AG10803 (cell line): ENCODE measurements around the gene MRPS27.

ENCODE experiments used
- DNase-seq: peaks from one replicate; pipeline ENCODE4 v3.0.0; 2010; ENCODE audit warnings: low read depth
- H3K4me3 ChIP-seq: 2 replicates; pipeline ENCODE4 v1.5.1; 2011; ENCODE audit warnings: mild to moderate bottlenecking, low read length, control low read depth
- TF ChIP-seq, protein P1 (sequence below): conservative IDR thresholded peaks from 2 replicates; pipeline ENCODE4 v1.5.1; 2011; ENCODE audit warnings: mild to moderate bottlenecking, low read length, control low read depth, inconsistent platforms

Gene MRPS27

DNA sequence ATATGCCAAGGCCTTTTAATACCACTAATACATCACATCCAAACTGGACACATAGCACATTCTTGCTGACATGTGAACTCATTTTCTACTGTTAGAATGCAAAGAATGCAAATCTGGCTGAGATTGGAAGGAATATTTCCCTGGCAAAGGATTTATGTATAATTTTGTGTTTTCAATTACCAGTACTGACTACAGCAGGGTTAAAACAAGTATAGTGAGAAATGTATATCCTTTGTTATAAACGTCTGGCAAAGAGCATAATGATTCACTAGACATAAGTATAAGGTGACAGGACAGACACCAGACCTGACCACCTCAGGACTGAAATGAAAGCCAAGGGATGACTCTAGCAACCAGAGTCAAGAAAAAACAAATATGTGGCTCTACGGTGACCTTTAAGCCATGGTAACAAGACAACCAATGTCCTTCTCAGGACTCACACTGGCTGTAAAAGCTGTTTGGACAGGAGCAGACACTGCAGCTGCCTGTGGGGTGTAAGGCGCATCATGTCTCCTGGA, 95.0 kb downstream of the MRPS27 start:
- TF ChIP-seq, protein P1, sequence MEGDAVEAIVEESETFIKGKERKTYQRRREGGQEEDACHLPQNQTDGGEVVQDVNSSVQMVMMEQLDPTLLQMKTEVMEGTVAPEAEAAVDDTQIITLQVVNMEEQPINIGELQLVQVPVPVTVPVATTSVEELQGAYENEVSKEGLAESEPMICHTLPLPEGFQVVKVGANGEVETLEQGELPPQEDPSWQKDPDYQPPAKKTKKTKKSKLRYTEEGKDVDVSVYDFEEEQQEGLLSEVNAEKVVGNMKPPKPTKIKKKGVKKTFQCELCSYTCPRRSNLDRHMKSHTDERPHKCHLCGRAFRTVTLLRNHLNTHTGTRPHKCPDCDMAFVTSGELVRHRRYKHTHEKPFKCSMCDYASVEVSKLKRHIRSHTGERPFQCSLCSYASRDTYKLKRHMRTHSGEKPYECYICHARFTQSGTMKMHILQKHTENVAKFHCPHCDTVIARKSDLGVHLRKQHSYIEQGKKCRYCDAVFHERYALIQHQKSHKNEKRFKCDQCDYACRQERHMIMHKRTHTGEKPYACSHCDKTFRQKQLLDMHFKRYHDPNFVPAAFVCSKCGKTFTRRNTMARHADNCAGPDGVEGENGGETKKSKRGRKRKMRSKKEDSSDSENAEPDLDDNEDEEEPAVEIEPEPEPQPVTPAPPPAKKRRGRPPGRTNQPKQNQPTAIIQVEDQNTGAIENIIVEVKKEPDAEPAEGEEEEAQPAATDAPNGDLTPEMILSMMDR = no peak
- peak; percentile 90 for DNase-seq

DNA sequence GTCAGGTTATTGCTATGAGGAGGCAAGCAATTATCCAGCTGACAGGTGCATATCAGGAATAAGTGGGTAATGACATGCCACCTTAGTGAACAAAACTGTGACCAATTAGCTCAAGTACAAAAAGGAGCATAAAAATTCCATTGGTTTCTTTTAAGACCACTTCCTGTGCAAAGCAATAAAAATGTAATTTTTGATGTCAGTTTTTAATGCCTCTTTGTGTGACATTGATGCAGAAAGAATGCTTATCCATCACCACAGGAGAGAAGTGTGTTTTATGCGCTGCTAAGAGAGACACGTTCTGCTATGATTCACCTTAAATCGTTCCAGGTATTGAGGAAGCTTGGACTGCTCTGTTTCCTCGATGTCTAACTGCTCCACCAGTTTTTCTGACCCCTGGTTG, 96.7 kb downstream of the MRPS27 start:
- DNase-seq = no peak
- TF ChIP-seq, protein P1 = no peak
- H3K4me3 ChIP-seq = no peak overlapping the region

More for the DNA sequence above, 95.0 kb downstream of the MRPS27 start:
- H3K4me3 ChIP-seq = no peak overlapping the region

DNA sequence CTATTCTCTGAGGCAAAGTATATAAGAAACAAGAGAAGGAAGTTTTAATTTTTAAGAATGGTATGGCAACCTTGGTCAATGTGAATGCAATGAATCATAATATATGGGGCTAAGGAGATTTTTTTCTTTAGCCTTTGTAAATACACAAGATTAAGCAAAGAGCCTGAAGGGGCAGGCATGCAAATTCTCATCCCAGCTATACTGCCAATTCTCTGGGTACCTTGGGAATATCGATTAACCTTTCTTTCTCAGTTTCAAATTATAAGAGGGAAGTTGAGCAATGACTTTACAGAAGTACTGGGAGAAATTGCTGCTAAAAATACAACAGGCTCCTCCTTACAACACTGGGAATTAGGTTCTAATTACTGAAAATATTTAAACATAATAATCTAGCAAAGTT, 97.5 kb downstream of the MRPS27 start:
- TF ChIP-seq, protein P1 = no peak

GRCh38 chr5:72221541-72221940, 98.5 kb downstream of the MRPS27 start:
- no peak for DNase-seq
- TF ChIP-seq, protein P1 = no peak
- H3K4me3 ChIP-seq = no peak overlapping the region

More for the DNA sequence above, 97.5 kb downstream of the MRPS27 start:
- no peak for DNase-seq
- no peak overlapping the region for H3K4me3 ChIP-seq

- no peak for DNase-seq
- TF ChIP-seq, protein P1 = no peak
Measured at GRCh38 chr5:72221099-72221498, 98.9 kb downstream of the MRPS27 start.

GRCh38 chr5:72216756-72217155, 103.3 kb downstream of the MRPS27 start:
- no peak for DNase-seq
- TF ChIP-seq, protein P1 = no peak
- no peak overlapping the region for H3K4me3 ChIP-seq

More at GRCh38 chr5:72221099-72221498, 98.9 kb downstream of the MRPS27 start:
- no peak overlapping the region for H3K4me3 ChIP-seq

DNA sequence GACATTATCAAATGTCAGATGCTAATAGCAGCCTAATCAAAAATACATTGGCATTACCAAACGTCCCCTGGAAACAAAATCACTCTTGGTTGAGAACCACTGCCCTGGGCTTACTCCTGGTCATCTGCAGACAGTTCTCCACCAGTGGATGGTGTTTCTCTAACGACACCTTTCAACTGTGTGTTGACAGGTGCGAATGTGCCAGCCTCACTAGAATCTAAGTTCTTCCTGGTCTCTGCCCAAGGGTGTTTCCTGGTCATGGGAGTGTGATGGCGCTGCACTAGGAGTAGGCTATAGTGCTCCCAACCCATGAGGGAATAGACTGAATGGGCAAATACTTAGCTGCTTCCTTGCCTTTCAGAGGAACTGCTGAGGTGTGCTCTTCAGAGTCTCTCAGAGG, 105.9 kb downstream of the MRPS27 start:
- no peak overlapping the region for H3K4me3 ChIP-seq
- DNase-seq = no peak
- TF ChIP-seq, protein P1 = no peak
